SK-N-SH (cell line): Measurements from ENCODE around the gene PSAP. TPM values are rescaled to one million over a fixed set of nuclear protein-coding genes. Genes with fewer than 3 reads are reported as not detected.

ENCODE experiments used
- CTCF ChIA-PET: fragments of 300-600, 350-600 bp; formaldehyde crosslinking; extraction: SDS; loops from one replicate; lab custom pipeline; 2021; lab: Yijun Ruan, JAX
- POLR2A ChIA-PET: fragments of 350-600 bp; sonication (Branson Sonifier 250); formaldehyde crosslinking; extraction: SDS; loops from one replicate; lab custom pipeline; 2020; ENCODE audit warnings: antibody characterized with exemption, inconsistent platforms; lab: Yijun Ruan, JAX
- DNase-seq: peaks from one replicate; pipeline ENCODE4 v3.0.0; 2012
- H2AFZ ChIP-seq: fragments of 200-600 bp; sonication (generic); 2 replicates; pipeline ENCODE4 v1.8.1; 2016; ENCODE audit warnings: antibody characterized with exemption, mild to moderate bottlenecking, low read depth
- H3F3A ChIP-seq: fragments of 200-600 bp; sonication (generic); replicated peaks from 2 replicates; pipeline ENCODE3; 2016; ENCODE audit warnings: antibody characterized with exemption, mild to moderate bottlenecking; ENCODE audit not compliant: insufficient read depth
- H3K27ac ChIP-seq, 2 experiments: fragments of 200-500 bp in 1 of 2; fragments of 200-600 bp in 1 of 2; sonication (Bioruptor generic) in 1 of 2; sonication (generic), shearing (Covaris generic) in 1 of 2; 2 replicates each; pipeline versions ENCODE4 v1.5.1 to v1.6.1; 2014 to 2016; ENCODE audit warnings: low read depth in 2 of 2, inconsistent platforms in 1 of 2, low read length in 1 of 2, mild to moderate bottlenecking in 1 of 2, mixed read lengths in 1 of 2
- H3K27me3 ChIP-seq: fragments of 200-600 bp; sonication (generic), shearing (Covaris generic); 2 replicates; pipeline ENCODE4 v1.6.1; 2016; ENCODE audit warnings: mixed run types; ENCODE audit not compliant: insufficient read depth
- H3K36me3 ChIP-seq, 2 experiments: fragments of 200-500 bp in 1 of 2; fragments of 200-600 bp in 1 of 2; sonication (Bioruptor generic) in 1 of 2; sonication (generic) in 1 of 2; replicated peaks in 1 of 2; 2 replicates each; pipeline versions ENCODE3 to v1.5.1; 2014 to 2016; ENCODE audit warnings: low read length in 1 of 2, mild to moderate bottlenecking in 1 of 2; ENCODE audit not compliant: insufficient read depth in 2 of 2, control insufficient read depth in 1 of 2
- H3K4me1 ChIP-seq, 2 experiments: fragments of 200-500 bp in 1 of 2; fragments of 200-600 bp in 1 of 2; sonication (Bioruptor generic) in 1 of 2; sonication (generic), shearing (Covaris generic) in 1 of 2; 2 replicates each; pipeline versions ENCODE4 v1.5.1 to v1.6.1; 2014 to 2016; ENCODE audit warnings: low read depth in 1 of 2, low read length in 1 of 2, mixed run types in 1 of 2; ENCODE audit not compliant: insufficient read depth in 2 of 2, control insufficient read depth in 1 of 2
- H3K4me2 ChIP-seq: fragments of 200-600 bp; sonication (generic), shearing (Covaris generic); 2 replicates; pipeline ENCODE4 v1.6.1; 2017; ENCODE audit warnings: mixed run types
- H3K4me3 ChIP-seq, 2 experiments: fragments of 200-500 bp in 1 of 2; fragments of 200-600 bp in 1 of 2; sonication (Bioruptor generic) in 1 of 2; sonication (generic), shearing (Covaris generic) in 1 of 2; 2 replicates each; pipeline versions ENCODE4 v1.5.1 to v1.8.1; 2014 to 2016; ENCODE audit warnings: low read depth in 2 of 2, inconsistent platforms in 1 of 2, low read length in 1 of 2, mild to moderate bottlenecking in 1 of 2, mixed read lengths in 1 of 2, moderate library complexity in 1 of 2
- H3K79me2 ChIP-seq: fragments of 200-600 bp; sonication (generic); 2 replicates; pipeline ENCODE4 v1.8.1; 2017; ENCODE audit warnings: mild to moderate bottlenecking; ENCODE audit not compliant: insufficient read depth
- H3K9ac ChIP-seq: fragments of 200-600 bp; sonication (generic); 2 replicates; pipeline ENCODE4 v1.6.1; 2017; ENCODE audit warnings: mixed run types
- H3K9me2 ChIP-seq: fragments of 200-600 bp; sonication (generic); 2 replicates; pipeline ENCODE4 v1.6.1; 2017; ENCODE audit warnings: mixed run types
- H3K9me3 ChIP-seq: fragments of 200-600 bp; sonication (generic); 2 replicates; pipeline ENCODE4 v1.6.1; 2017; ENCODE audit warnings: mixed run types, mild to moderate bottlenecking, moderate library complexity
- H4K20me1 ChIP-seq: fragments of 200-600 bp; sonication (generic); 2 replicates; pipeline ENCODE4 v1.6.1; 2017; ENCODE audit warnings: mild to moderate bottlenecking, mixed run types; ENCODE audit not compliant: insufficient read depth
- CHD2 ChIP-seq: fragments of 150-350 bp; IDR thresholded peaks from 2 replicates; pipeline ENCODE4 v1.6.1; 2018; ENCODE audit warnings: low read length; ENCODE audit not compliant: partially characterized antibody
- ELF1 ChIP-seq: IDR thresholded peaks from 2 replicates; pipeline ENCODE4 v1.4.0; 2012
- EZH2phosphoT487 ChIP-seq: fragments of 200-600 bp; sonication (generic); IDR thresholded peaks from 2 replicates; pipeline ENCODE4 v1.6.1; 2017; ENCODE audit warnings: low read depth, mixed run types, mild to moderate bottlenecking, antibody characterized with exemption, moderate library complexity, borderline replicate concordance
- FOSL2 ChIP-seq: IDR thresholded peaks from 2 replicates; pipeline ENCODE4 v1.4.0; 2012; ENCODE audit warnings: low read depth, mild to moderate bottlenecking, moderate library complexity, borderline replicate concordance
- FOXJ3 ChIP-seq: sonication (generic); formaldehyde crosslinking; IDR thresholded peaks from 2 replicates; pipeline ENCODE4 v1.5.1; 2020; ENCODE audit warnings: mild to moderate bottlenecking, missing genetic modification reagents
- GABPA ChIP-seq: IDR thresholded peaks from 2 replicates; pipeline ENCODE4 v1.4.0; 2012; ENCODE audit warnings: low read depth, mild to moderate bottlenecking
- GATA2 ChIP-seq: sonication (generic); formaldehyde crosslinking; IDR thresholded peaks from 2 replicates; pipeline ENCODE4 v1.5.0; 2020; ENCODE audit warnings: mild to moderate bottlenecking, missing genetic modification reagents
- IRF3 ChIP-seq: fragments of 150-350 bp; IDR thresholded peaks from 2 replicates; pipeline ENCODE4 v1.6.1; 2016; ENCODE audit warnings: mild to moderate bottlenecking, low read depth, low read length
- JUND ChIP-seq: IDR thresholded peaks from 2 replicates; pipeline ENCODE4 v1.4.0; 2012
- NFIC ChIP-seq: IDR thresholded peaks from 2 replicates; pipeline ENCODE4 v1.4.0; 2012; ENCODE audit warnings: borderline replicate concordance
- POLR2AphosphoS5 ChIP-seq: IDR thresholded peaks from 2 replicates; pipeline ENCODE4 v1.6.1; 2012; ENCODE audit warnings: low read depth, low read length
- RAD21 ChIP-seq: IDR thresholded peaks from 2 replicates; pipeline ENCODE4 v1.6.1; 2012; ENCODE audit warnings: mild to moderate bottlenecking, low read length
- RFX5 ChIP-seq: IDR thresholded peaks from 2 replicates; pipeline ENCODE4 v1.6.1; 2012; ENCODE audit warnings: mild to moderate bottlenecking, improper control_type of control experiment, low read length
- RXRA ChIP-seq: IDR thresholded peaks from 2 replicates; pipeline ENCODE4 v1.4.0; 2012; ENCODE audit warnings: low read depth, mild to moderate bottlenecking, borderline replicate concordance
- SIN3A ChIP-seq: IDR thresholded peaks from 2 replicates; pipeline ENCODE4 v1.6.1; 2012; ENCODE audit warnings: low read depth, mild to moderate bottlenecking, low read length, moderate library complexity, borderline replicate concordance
- SMC3 ChIP-seq: IDR thresholded peaks from 2 replicates; pipeline ENCODE4 v1.6.1; 2012; ENCODE audit warnings: low read depth, low read length, improper control_type of control experiment
- TCF12 ChIP-seq: IDR thresholded peaks from 2 replicates; pipeline ENCODE4 v1.4.0; 2012
- USF2 ChIP-seq: fragments of 150-350 bp; IDR thresholded peaks from 2 replicates; pipeline ENCODE4 v1.6.1; 2017; ENCODE audit warnings: antibody characterized with exemption, low read length, low read depth, borderline replicate concordance
- ZBTB33 ChIP-seq: IDR thresholded peaks from 2 replicates; pipeline ENCODE4 v1.4.0; 2012; ENCODE audit warnings: low read depth, borderline replicate concordance
- WGBS: methylation state at CpG from one replicate; pipeline ENCODE4 v1.1.6; 2017; ENCODE audit warnings: low lambda C conversion rate; 5-methylcytosine and 5-hydroxymethylcytosine counted together
- polyA plus RNA-seq, 3 experiments: library from polyadenylated mRNA; depleted of rRNA; stranded (reverse); fragments of >200 nt; gene quantifications; 2 replicates each; pipeline ENCODE4 v1.2.3, GENCODE V29; 2012

The PSAP gene
- polyA plus RNA-seq, 1 of the 3 experiments (the other 2 are of a cell fraction), result 1,647 TPM

GRCh38 chr10:71819985-71820384 lies 31.1 kb downstream of the PSAP start:
- POLR2A ChIA-PET, result no interaction called here
- H3F3A ChIP-seq, result no peaks in the 10 kb centered on the region
- no peak for DNase-seq
- no peak overlapping the region for H2AFZ ChIP-seq
- no peak overlapping the region for H3K9ac ChIP-seq
- CTCF ChIA-PET, result interaction anchor here (1.2 to 5.7 kb wide), 3 partner anchors 75 to 94 kb away, joined by 4 to 40 read pairs (median 5); no protein-coding TSS in a partner anchor
- peaks cover 31 to 99% of the 10 kb centered on the region in 2 experiments for H3K36me3 ChIP-seq
- no peak for TF ChIP-seq FOXJ3 (CRISPR knock-in tag)
- TF ChIP-seq IRF3, result no peak
- TF ChIP-seq EZH2phosphoT487, result no peak
- no peak for TF ChIP-seq ZBTB33
- TF ChIP-seq RXRA, result no peak
- H3K4me3 ChIP-seq, result no peak overlapping the region
- no peaks in the 10 kb centered on the region for H3K9me2 ChIP-seq
- no peaks in the 10 kb centered on the region; a peak in 1 of 4 replicates for H3K4me1 ChIP-seq
- H3K9me3 ChIP-seq, result no peaks in the 10 kb centered on the region
- no peak overlapping the region for H3K27ac ChIP-seq
- peaks cover 6% of the 10 kb centered on the region; the same call in 1 of the 2 replicates for H4K20me1 ChIP-seq
- no peaks in the 10 kb centered on the region for H3K79me2 ChIP-seq
- 70% methylated on average over 4 of the region's 6 CpGs for WGBS
- H3K4me2 ChIP-seq, result no peak overlapping the region
- H3K27me3 ChIP-seq, result no peaks in the 10 kb centered on the region

GRCh38 chr10:71819441-71819861 lies 31.6 kb downstream of the PSAP start:
- POLR2A ChIA-PET, result no interaction called here
- no peak overlapping the region for H2AFZ ChIP-seq
- no peaks in the 10 kb centered on the region for H3K9me2 ChIP-seq

More at GRCh38 chr10:71819441-71819861, 31.6 kb downstream of the PSAP start:
- H3K27me3 ChIP-seq, result no peaks in the 10 kb centered on the region
- no peaks in the 10 kb centered on the region; a peak in 1 of 4 replicates for H3K4me1 ChIP-seq
- H3K9ac ChIP-seq, result no peak overlapping the region
- no peak overlapping the region for H3K27ac ChIP-seq
- no peaks in the 10 kb centered on the region for H3K79me2 ChIP-seq
- CTCF ChIA-PET, result interaction anchor here (1.2 to 5.7 kb wide), 4 partner anchors 46 to 94 kb away, joined by 4 to 40 read pairs (median 6); partner anchors contain the start of gene VSIR
- no peak overlapping the region for H3K4me3 ChIP-seq
- H3K4me2 ChIP-seq, result no peak overlapping the region
- TF ChIP-seq SMC3, result no peak
- no peak for TF ChIP-seq RAD21
- TF ChIP-seq USF2, result no peak
- TF ChIP-seq NFIC, result no peak
- TF ChIP-seq ZBTB33, result no peak
- TF ChIP-seq CHD2, result no peak
- TF ChIP-seq GABPA, result no peak
- TF ChIP-seq EZH2phosphoT487, result no peak
- TF ChIP-seq GATA2 (CRISPR knock-in tag), result no peak
- TF ChIP-seq FOSL2, result no peak
- no peak for TF ChIP-seq TCF12
- TF ChIP-seq IRF3, result no peak
- no peak for TF ChIP-seq RFX5
- no peak for TF ChIP-seq FOXJ3 (CRISPR knock-in tag)
- TF ChIP-seq POLR2AphosphoS5, result no peak
- no peak for TF ChIP-seq SIN3A
- no peak for TF ChIP-seq ELF1
- no peak for TF ChIP-seq JUND
- no peaks in the 10 kb centered on the region for H3F3A ChIP-seq
- 81% methylated on average over 13 of the region's 18 CpGs for WGBS
- DNase-seq, result no peak
- H4K20me1 ChIP-seq, result peaks cover 6% of the 10 kb centered on the region; the same call in 1 of the 2 replicates
- H3K9me3 ChIP-seq, result no peaks in the 10 kb centered on the region
- peaks cover 31 to 96% of the 10 kb centered on the region in 2 experiments for H3K36me3 ChIP-seq
